T47D (cell line): Measurements from ENCODE around the gene GMPPA.

Experiments used
- DNase-seq, 2 experiments: peaks; one replicate each; pipeline versions ENCODE4 v3.0.0 to v3.0.0-alpha.2; 2011 to 2012; ENCODE audit warnings: low read depth in 1 of 2, low spot score in 1 of 2
- JUND ChIP-seq: IDR thresholded peaks from 2 replicates; pipeline ENCODE4 v1.6.1; 2012; ENCODE audit warnings: low read depth
- in situ Hi-C: cut with HindIII; loops from 2 replicates; pipeline ENCODE4 v1.10.0; 2016; ENCODE audit warnings: low sequenced_read_pairs, low pct_unique_long_range_greater_than_20kb

GMPPA gene

GRCh38 chr2:219506802-219507526 lies 8.3 kb downstream of the GMPPA start:
- in situ Hi-C loops: no loop called here
- no peak for DNase-seq

GRCh38 chr2:219507581-219508443 lies 9.1 kb downstream of the GMPPA start:
- DNase-seq: no peak
- in situ Hi-C loops: no loop called here
- no peak for TF ChIP-seq JUND

More at GRCh38 chr2:219506802-219507526, 8.3 kb downstream of the GMPPA start:
- no peak for TF ChIP-seq JUND

- in situ Hi-C loops: no loop called here
- TF ChIP-seq JUND: no peak
Measured at GRCh38 chr2:219508444-219508734, 9.7 kb downstream of the GMPPA start.

GRCh38 chr2:219508971-219509779 lies 10.5 kb downstream of the GMPPA start:
- in situ Hi-C loops: no loop called here
- TF ChIP-seq JUND: no peak
- DNase-seq: no peak

More at GRCh38 chr2:219508444-219508734, 9.7 kb downstream of the GMPPA start:
- no peak for DNase-seq

- in situ Hi-C loops: no loop called here
- TF ChIP-seq JUND: no peak
- DNase-seq: peak; percentile 38 to 50
Measured at GRCh38 chr2:219509780-219510511, 11.3 kb downstream of the GMPPA start.

- in situ Hi-C loops: no loop called here
- no peak for TF ChIP-seq JUND
- DNase-seq: no peak
Measured at GRCh38 chr2:219510512-219511135, 11.9 kb downstream of the GMPPA start.

- no peak for DNase-seq
- no peak for TF ChIP-seq JUND
- in situ Hi-C loops: no loop called here
Measured at GRCh38 chr2:219511547-219512325, 13.0 kb downstream of the GMPPA start.

GRCh38 chr2:219512524-219513216 lies 14.0 kb downstream of the GMPPA start:
- no peak for TF ChIP-seq JUND
- in situ Hi-C loops: no loop called here
- no peak for DNase-seq

- no peak for DNase-seq
- in situ Hi-C loops: no loop called here
- no peak for TF ChIP-seq JUND
Measured at GRCh38 chr2:219513787-219514186, 15.1 kb downstream of the GMPPA start.

- no peak for DNase-seq
- in situ Hi-C loops: no loop called here
- no peak for TF ChIP-seq JUND
Measured at GRCh38 chr2:219514196-219514761, 15.6 kb downstream of the GMPPA start, which contains the start of gene ASIC4. Gene ASIC4, plus strand, starts transcription at chr2:219514482. Its CDS starts 243 bp downstream, at chr2:219514725.
